GM12875 (cell line): ENCODE measurements around the gene HIPK1.
"Not testable (repeated sequence)": the region's sequence is repeated elsewhere in the genome, so short reads cannot be mapped to it uniquely, and the experiment has no call there.

ENCODE experiments used
- H3K4me3 ChIP-seq: one replicate; pipeline ENCODE4 v1.5.1; 2011; ENCODE audit warnings: low read depth, low read length, control low read depth
- CTCF ChIP-seq: IDR thresholded peaks from 2 replicates; pipeline ENCODE4 v1.5.1; 2011; ENCODE audit warnings: low read depth, mild to moderate bottlenecking, control low read depth, inconsistent platforms, low read length, moderate library complexity, borderline replicate concordance; ENCODE audit not compliant: insufficient read depth

Gene HIPK1

GRCh38 chr1:114010433-114011184, 81.5 kb downstream of the HIPK1 start:
- TF ChIP-seq CTCF = no peak
- no peak overlapping the region for H3K4me3 ChIP-seq

- H3K4me3 ChIP-seq = no peak overlapping the region
- no peak for TF ChIP-seq CTCF
These were observed 82.7 kb downstream of the HIPK1 start for GRCh38 chr1:114011796-114012195.

- no peak for TF ChIP-seq CTCF
- no peak overlapping the region for H3K4me3 ChIP-seq
These were observed 86.0 kb downstream of the HIPK1 start for GRCh38 chr1:114015075-114015474.

- H3K4me3 ChIP-seq = not testable (repeated sequence)
These were observed 90.6 kb downstream of the HIPK1 start for GRCh38 chr1:114019724-114020123.

GRCh38 chr1:114021665-114022099, 92.6 kb downstream of the HIPK1 start:
- no peak for TF ChIP-seq CTCF
- H3K4me3 ChIP-seq = no peak overlapping the region

GRCh38 chr1:114022877-114023276, 93.8 kb downstream of the HIPK1 start:
- H3K4me3 ChIP-seq = no peak overlapping the region
- no peak for TF ChIP-seq CTCF

- no peak for TF ChIP-seq CTCF
These were observed 94.3 kb downstream of the HIPK1 start for GRCh38 chr1:114023377-114023776.

GRCh38 chr1:114024049-114024448, 94.9 kb downstream of the HIPK1 start:
- TF ChIP-seq CTCF = no peak

More at GRCh38 chr1:114023377-114023776, 94.3 kb downstream of the HIPK1 start:
- H3K4me3 ChIP-seq = no peak overlapping the region

More at GRCh38 chr1:114024049-114024448, 94.9 kb downstream of the HIPK1 start:
- no peak overlapping the region for H3K4me3 ChIP-seq
